ENCODE results near the gene NDUFV3. TPM values are rescaled to one million over a fixed set of nuclear protein-coding genes. Genes with fewer than 3 reads are reported as not detected.

The NDUFV3 gene
- total and polyA plus RNA-seq, 2 of the 13 experiments (the other 11 are each of a cell fraction or from before 2014, with no cell fraction given), result 14.2 to 29.6 TPM

GRCh38 chr21:42878993-42879787 lies 13.9 kb upstream of the NDUFV3 start, which contains the start of gene WDR4 (continued):
- TF ChIP-seq ZNF616 (CRISPR knock-in tag; IDR thresholded peaks at IDR 0.05; ENCODE audit: low read depth), result peak; percentile 40; the same call in 1 of the 2 replicates
- TF ChIP-seq CREM (IDR thresholded peaks at IDR 0.05), result peak; percentile 99
- TF ChIP-seq CREM (CRISPR knock-in tag; IDR thresholded peaks at IDR 0.05), result peak; percentile 95
- TF ChIP-seq ESRRA (CRISPR knock-in tag; IDR thresholded peaks at IDR 0.05; ENCODE audit: low read depth), result 0 out of 2 replicates have a peak, but pooled peaks have one; percentile 15
- 0 out of 2 replicates have a peak, but pooled peaks have one; percentile 9 for TF ChIP-seq ZBTB39 (CRISPR knock-in tag; IDR thresholded peaks at IDR 0.05)
- 0 out of 2 replicates have a peak, but pooled peaks have one; percentile 51 for TF ChIP-seq ZHX1 (CRISPR knock-in tag; IDR thresholded peaks at IDR 0.05; ENCODE audit: low read depth)
- peak; percentile 10; the same call in 1 of the 2 replicates for TF ChIP-seq KDM4B (CRISPR knock-in tag; IDR thresholded peaks at IDR 0.05)
- 0 out of 2 replicates have a peak, but pooled peaks have one; percentile 50 for TF ChIP-seq MLX (CRISPR knock-in tag; IDR thresholded peaks at IDR 0.05)
- peak; percentile 62; the same call in 1 of the 2 replicates for TF ChIP-seq IRF9 (CRISPR knock-in tag; IDR thresholded peaks at IDR 0.05; ENCODE audit: borderline replicate concordance)
- no peak for TF ChIP-seq CEBPG (CRISPR knock-in tag; IDR thresholded peaks at IDR 0.05)
- 0 out of 2 replicates have a peak, but pooled peaks have one; percentile 18 for TF ChIP-seq DNMT3B (CRISPR knock-in tag; conservative IDR thresholded peaks at IDR 0.05)
- TF ChIP-seq DR1 (CRISPR knock-in tag; IDR thresholded peaks at IDR 0.05), result peak; percentile 67
- peak; percentile 83 for TF ChIP-seq ZNF138 (CRISPR knock-in tag; IDR thresholded peaks at IDR 0.05; ENCODE audit: low read depth)
- peak; percentile 72; the same call in 1 of the 2 replicates for TF ChIP-seq ZHX2 (IDR thresholded peaks at IDR 0.05; ENCODE audit: low read depth)
- TF ChIP-seq ZHX2 (CRISPR knock-in tag; IDR thresholded peaks at IDR 0.05; ENCODE audit: borderline replicate concordance), result no peak
- TF ChIP-seq ZNF777 (CRISPR knock-in tag; IDR thresholded peaks at IDR 0.05), result 0 out of 2 replicates have a peak, but pooled peaks have one; percentile 34
